ENCODE measurements around the gene SOX1.

Gene SOX1

GRCh38 chr13:112105244-112105681 is 38.3 kb downstream of the SOX1 start:
- DNase-seq (ENCODE audit: extremely low read depth in 1 of 2, low read depth in 1 of 2): no peak

- no peak for DNase-seq (ENCODE audit: extremely low read depth in 1 of 2, low read depth in 1 of 2)
Measured at GRCh38 chr13:112105892-112106291, 38.9 kb downstream of the SOX1 start.

GRCh38 chr13:112106478-112107141 is 39.7 kb downstream of the SOX1 start:
- DNase-seq (ENCODE audit: extremely low read depth in 1 of 2, low read depth in 1 of 2): no peak

GRCh38 chr13:112107289-112107688 is 40.3 kb downstream of the SOX1 start:
- DNase-seq (ENCODE audit: extremely low read depth in 1 of 2, low read depth in 1 of 2): no peak

- no peak for DNase-seq (ENCODE audit: extremely low read depth in 1 of 2, low read depth in 1 of 2)
Measured at GRCh38 chr13:112110479-112110878, 43.5 kb downstream of the SOX1 start.

GRCh38 chr13:112111239-112111857 is 44.4 kb downstream of the SOX1 start:
- DNase-seq (ENCODE audit: extremely low read depth in 1 of 2, low read depth in 1 of 2): no peak

- DNase-seq (ENCODE audit: extremely low read depth in 1 of 2, low read depth in 1 of 2): no peak
Measured at GRCh38 chr13:112112534-112113276, 45.8 kb downstream of the SOX1 start.

GRCh38 chr13:112113348-112113747 is 46.4 kb downstream of the SOX1 start:
- DNase-seq (ENCODE audit: extremely low read depth in 1 of 2, low read depth in 1 of 2): no peak

GRCh38 chr13:112113851-112114250 is 46.9 kb downstream of the SOX1 start:
- DNase-seq (ENCODE audit: extremely low read depth in 1 of 2, low read depth in 1 of 2): no peak

GRCh38 chr13:112114391-112114790 is 47.4 kb downstream of the SOX1 start:
- DNase-seq (ENCODE audit: extremely low read depth in 1 of 2, low read depth in 1 of 2): no peak

- DNase-seq (ENCODE audit: extremely low read depth in 1 of 2, low read depth in 1 of 2): no peak
Measured at GRCh38 chr13:112115403-112116091, 48.6 kb downstream of the SOX1 start.

- DNase-seq (ENCODE audit: extremely low read depth in 1 of 2, low read depth in 1 of 2): no peak
Measured at GRCh38 chr13:112116187-112116950, 49.4 kb downstream of the SOX1 start.

- no peak for DNase-seq (ENCODE audit: extremely low read depth in 1 of 2, low read depth in 1 of 2)
Measured at GRCh38 chr13:112117258-112117954, 50.5 kb downstream of the SOX1 start.

GRCh38 chr13:112117955-112118302 is 51.0 kb downstream of the SOX1 start:
- no peak for DNase-seq (ENCODE audit: extremely low read depth in 1 of 2, low read depth in 1 of 2)

GRCh38 chr13:112118451-112119064 is 51.6 kb downstream of the SOX1 start:
- no peak for DNase-seq (ENCODE audit: extremely low read depth in 1 of 2, low read depth in 1 of 2)

GRCh38 chr13:112119192-112120030 is 52.5 kb downstream of the SOX1 start:
- no peak for DNase-seq (ENCODE audit: extremely low read depth in 1 of 2, low read depth in 1 of 2)

- DNase-seq (ENCODE audit: extremely low read depth in 1 of 2, low read depth in 1 of 2): no peak
Measured at GRCh38 chr13:112120031-112120373, 53.1 kb downstream of the SOX1 start.

Measured in stimulated activated CD8-positive, alpha-beta memory T cell treated with anti-CD3 and anti-CD28 coated beads, Interleukin-7, amount 100 ng/mL, for 48 hours (primary cell).